GM06990 (cell line): Measurements from ENCODE around the gene KRT34.
"Not testable (repeated sequence)": the region's sequence is repeated elsewhere in the genome, so short reads cannot be mapped to it uniquely, and the experiment has no call there.

Source experiments
- DNase-seq: peaks from one replicate; pipeline ENCODE4 v3.0.0-alpha.2; 2011; ENCODE audit not compliant: insufficient read length; ENCODE audit errors: extremely low read depth
- H3K27me3 ChIP-seq: replicated peaks from 2 replicates; pipeline ENCODE4 v1.6.0; 2011; ENCODE audit warnings: low read length; ENCODE audit not compliant: control insufficient read depth, insufficient read depth
- H3K36me3 ChIP-seq: 2 replicates; pipeline ENCODE4 v1.5.1; 2011; ENCODE audit warnings: low read length; ENCODE audit not compliant: control insufficient read depth, insufficient read depth
- H3K4me3 ChIP-seq: replicated peaks from 2 replicates; pipeline ENCODE4 v1.5.1; 2011; ENCODE audit warnings: low read depth, mild to moderate bottlenecking, control low read depth, low read length
- TF ChIP-seq, protein P1 (sequence below): IDR thresholded peaks from 2 replicates; pipeline ENCODE4 v1.5.1; 2011; ENCODE audit warnings: low read length, control low read depth, mild to moderate bottlenecking, inconsistent platforms; ENCODE audit not compliant: insufficient read depth, poor library complexity, severe bottlenecking

KRT34 gene

DNA sequence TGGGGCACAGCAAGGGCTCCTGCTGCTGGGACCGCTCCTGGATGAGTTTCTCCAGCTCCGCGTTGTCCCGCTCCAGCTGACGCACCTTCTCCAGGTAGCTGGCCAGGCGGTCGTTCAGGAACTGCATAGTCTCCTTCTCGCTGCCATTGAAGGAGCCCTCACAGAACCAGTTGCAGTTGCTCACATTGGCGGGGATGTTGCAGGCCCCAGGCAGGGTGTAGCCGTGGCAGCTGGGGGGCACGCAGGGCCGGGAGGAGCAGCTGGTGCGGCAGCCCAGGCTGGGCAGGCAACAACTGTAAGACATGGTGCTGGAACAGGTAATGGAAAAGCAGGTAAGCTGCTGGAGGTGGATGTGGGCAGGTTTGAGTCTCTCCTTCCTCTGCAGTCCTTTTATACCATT, at the start of gene KRT34:
Gene KRT34, minus strand, starts transcription at position 364 of the 400 bp plus-strand sequence. Its CDS starts 60 bp downstream, at position 304.
- not testable (repeated sequence) for H3K27me3 ChIP-seq, H3K4me3 ChIP-seq, DNase-seq

DNA sequence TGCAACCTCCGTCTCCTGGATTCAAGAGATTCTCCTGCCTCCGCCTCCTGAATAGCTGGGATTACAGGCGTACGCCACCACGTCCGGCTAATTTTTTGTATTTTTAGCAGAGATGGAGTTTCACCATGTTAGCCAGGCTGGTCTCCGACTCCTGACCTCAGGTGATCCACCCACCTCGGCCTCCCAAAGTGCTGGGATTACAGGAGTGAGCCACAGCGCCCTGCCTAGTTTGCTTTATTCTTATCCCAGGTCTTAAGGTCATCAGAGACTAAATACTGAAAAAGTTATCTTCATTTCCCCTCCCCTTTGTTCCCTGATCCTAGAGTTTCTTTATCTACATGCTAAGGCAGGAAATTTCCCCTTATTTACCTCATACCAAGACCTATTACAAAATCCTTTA, 48.3 kb upstream of the KRT34 start:
- not testable (repeated sequence) for H3K27me3 ChIP-seq, H3K36me3 ChIP-seq, DNase-seq, H3K4me3 ChIP-seq

More for the DNA sequence above, at the start of gene KRT34:
- not testable (repeated sequence) for H3K36me3 ChIP-seq

DNA sequence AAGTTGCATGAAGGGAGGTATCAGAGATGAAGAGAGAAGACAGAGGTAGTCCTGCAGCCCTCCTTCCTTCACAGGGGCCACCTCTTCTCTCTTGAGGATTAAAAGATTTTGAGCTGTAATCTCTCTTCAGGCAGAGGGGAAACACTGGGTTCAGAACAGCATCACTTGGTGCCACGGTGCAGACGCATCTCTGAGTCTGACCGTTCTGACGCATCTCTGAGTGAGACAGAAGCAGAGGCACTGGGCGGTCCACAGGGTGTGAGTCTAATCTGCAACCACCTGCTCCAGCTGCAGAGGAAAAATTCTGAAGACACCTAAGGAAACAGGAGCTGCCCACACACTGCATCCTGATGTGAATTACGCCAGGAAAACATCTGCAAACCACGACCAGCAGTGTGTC, 47.6 kb upstream of the KRT34 start:
- Histone ChIP-seq H3K36me3 (no peaks in the 10 kb centered on the region), H3K4me3 (no peak overlapping the region), H3K27me3 (no peaks in the 10 kb centered on the region)
- TF ChIP-seq, protein P1, sequence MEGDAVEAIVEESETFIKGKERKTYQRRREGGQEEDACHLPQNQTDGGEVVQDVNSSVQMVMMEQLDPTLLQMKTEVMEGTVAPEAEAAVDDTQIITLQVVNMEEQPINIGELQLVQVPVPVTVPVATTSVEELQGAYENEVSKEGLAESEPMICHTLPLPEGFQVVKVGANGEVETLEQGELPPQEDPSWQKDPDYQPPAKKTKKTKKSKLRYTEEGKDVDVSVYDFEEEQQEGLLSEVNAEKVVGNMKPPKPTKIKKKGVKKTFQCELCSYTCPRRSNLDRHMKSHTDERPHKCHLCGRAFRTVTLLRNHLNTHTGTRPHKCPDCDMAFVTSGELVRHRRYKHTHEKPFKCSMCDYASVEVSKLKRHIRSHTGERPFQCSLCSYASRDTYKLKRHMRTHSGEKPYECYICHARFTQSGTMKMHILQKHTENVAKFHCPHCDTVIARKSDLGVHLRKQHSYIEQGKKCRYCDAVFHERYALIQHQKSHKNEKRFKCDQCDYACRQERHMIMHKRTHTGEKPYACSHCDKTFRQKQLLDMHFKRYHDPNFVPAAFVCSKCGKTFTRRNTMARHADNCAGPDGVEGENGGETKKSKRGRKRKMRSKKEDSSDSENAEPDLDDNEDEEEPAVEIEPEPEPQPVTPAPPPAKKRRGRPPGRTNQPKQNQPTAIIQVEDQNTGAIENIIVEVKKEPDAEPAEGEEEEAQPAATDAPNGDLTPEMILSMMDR = no peak
- DNase-seq = no peak

DNA sequence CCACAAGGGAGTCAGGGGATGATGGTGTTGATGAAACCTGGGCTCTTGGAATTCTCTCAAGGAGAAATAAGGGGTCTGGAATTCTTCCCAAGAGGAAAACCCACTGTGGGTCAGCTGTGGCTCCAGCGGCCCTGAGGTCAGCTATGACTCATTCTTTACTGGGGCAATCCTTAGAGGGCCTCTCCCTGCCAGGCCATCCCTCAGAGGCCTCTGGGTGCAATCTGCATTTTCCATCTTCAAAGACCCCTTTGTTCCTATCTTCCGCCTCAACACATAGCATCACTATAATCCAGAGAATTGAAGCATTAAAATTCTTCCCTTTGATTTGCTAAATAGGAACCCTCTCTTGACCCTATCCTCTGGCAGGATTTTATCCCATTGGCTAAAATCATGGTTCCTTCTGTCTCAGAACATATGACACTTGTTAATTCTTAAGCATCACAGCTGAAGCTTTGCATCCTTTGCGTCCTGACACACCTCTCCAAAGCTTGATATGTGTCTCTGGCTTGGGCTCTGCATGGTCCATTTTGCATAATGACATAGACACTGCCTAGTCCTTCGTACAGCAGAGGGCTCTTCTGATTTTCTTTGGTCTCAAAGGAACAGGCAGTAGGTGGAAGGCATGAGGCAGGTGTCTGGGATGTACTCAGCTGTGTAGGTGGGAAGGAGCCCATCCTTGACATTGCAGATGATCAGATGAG, 46.6 kb upstream of the KRT34 start:
- Histone ChIP-seq H3K27me3 (no peaks in the 10 kb centered on the region), H3K4me3 (no peak overlapping the region), H3K36me3 (no peaks in the 10 kb centered on the region)
- TF ChIP-seq, protein P1 = no peak
- no peak for DNase-seq

DNA sequence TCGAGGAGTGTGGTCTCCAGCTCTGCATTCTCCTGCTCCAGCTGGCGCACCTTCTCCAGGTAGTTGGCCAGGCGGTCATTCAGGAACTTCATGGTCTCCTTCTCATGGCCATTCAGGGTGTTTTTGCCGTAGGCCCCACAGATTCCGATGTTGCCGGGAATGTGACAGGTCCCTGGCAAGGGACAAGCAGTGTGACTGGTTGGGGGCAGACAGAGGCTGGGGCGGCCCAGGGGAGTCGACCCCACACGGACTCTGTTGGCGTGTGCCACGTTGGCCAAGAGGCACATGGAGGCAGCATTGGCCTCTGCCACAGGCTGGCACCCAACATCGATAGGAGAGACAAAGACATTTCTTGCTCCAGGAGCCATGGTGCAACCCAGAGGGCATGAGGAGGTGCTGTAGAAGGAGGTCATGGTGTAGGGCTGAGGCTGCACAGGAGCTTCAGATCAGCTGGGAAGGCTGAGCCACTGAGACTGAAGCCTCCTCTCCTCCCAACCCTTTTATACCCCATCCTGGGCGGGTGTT, 42.1 kb upstream of the KRT34 start, which contains the start of gene KRT37:
Gene KRT37, minus strand, starts transcription at position 475 of the 525 bp plus-strand sequence. Its CDS starts 62 bp downstream, at position 413.
- TF ChIP-seq, protein P1 = no peak
- DNase-seq = no peak
- Histone ChIP-seq H3K4me3 (no peak within 1 kb of the TSS), H3K36me3 (no peaks in the 10 kb centered on the region), H3K27me3 (no peaks in the 10 kb centered on the region)

DNA sequence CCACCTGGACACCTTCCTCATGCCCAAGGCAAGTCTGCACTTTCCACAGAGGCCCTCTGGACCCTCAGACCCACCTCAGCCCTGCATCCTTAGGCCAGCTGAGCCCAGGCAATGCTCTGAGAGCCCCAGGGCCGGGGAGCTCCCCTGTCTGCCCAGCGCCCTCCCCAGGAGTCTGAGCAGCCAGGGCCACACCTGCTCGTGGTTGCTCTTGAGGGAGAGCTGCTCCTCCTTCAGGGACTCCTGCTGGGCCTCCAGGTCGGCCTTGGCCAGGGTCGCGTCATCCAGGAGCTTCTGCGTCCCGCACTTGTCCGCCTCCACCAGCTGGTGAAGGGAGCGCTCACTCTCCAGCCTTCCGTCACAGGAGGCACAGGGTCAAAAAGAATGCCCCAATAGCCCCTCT, 40.5 kb upstream of the KRT34 start:
- DNase-seq, H3K4me3 ChIP-seq, H3K27me3 ChIP-seq, H3K36me3 ChIP-seq: not testable (repeated sequence)

DNA sequence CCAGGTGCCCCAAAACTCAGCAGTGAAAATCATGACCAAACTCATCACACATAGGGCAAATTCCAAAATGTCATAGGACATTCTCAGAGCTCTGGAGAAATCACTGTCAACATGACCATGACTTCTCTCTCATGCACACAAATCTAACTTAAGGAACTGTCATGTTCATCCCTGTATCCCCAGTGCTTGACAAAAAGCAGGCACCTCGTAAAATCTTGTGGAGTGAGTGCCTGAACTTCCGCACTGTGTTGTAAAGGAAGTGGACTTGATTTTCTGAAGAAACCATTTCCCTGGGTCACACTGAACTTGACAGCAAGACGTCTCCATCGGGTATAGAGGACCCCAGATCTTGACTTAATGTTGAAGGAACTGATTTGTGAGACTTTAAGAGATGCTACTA, 39.5 kb upstream of the KRT34 start:
- H3K4me3 ChIP-seq = no peak overlapping the region
- H3K27me3 ChIP-seq = no peaks in the 10 kb centered on the region
- H3K36me3 ChIP-seq = no peaks in the 10 kb centered on the region
- no peak for DNase-seq
- TF ChIP-seq, protein P1 = no peak
